K562 (cell line): ENCODE measurements around the gene ANKLE2. TPM values are rescaled to one million over a fixed set of nuclear protein-coding genes. Genes with fewer than 3 reads are reported as not detected.
A peak's percentile ranks its signal among the peaks of the same experiment; 100 is the strongest.

ENCODE experiments used
- ARNT ChIP-seq, 2 experiments: fragments of 450-650 bp; IDR thresholded peaks; 2 replicates each; pipeline ENCODE4 v1.6.1; 2016; ENCODE audit warnings: mild to moderate bottlenecking in 1 of 2
- CEBPB ChIP-seq: fragments of 450-650 bp; IDR thresholded peaks from 2 replicates; pipeline ENCODE4 v1.6.1; 2016; ENCODE audit warnings: missing genetic modification characterization, missing compliant biosample characterization
- CREB3L1 ChIP-seq: fragments of 450-650 bp; IDR thresholded peaks from 2 replicates; pipeline ENCODE4 v1.6.1; 2014; ENCODE audit warnings: low read depth, mild to moderate bottlenecking, moderate library complexity, borderline replicate concordance
- FOXA1 ChIP-seq: fragments of 450-650 bp; IDR thresholded peaks from 2 replicates; pipeline ENCODE4 v1.6.1; 2016; ENCODE audit warnings: mild to moderate bottlenecking, borderline replicate concordance
- GABPB1 ChIP-seq: sonication (generic); formaldehyde crosslinking; IDR thresholded peaks from 2 replicates; pipeline ENCODE4 v1.8.0; 2022; ENCODE audit warnings: mild to moderate bottlenecking, missing genetic modification reagents
- GATAD2A ChIP-seq: fragments of 450-650 bp; IDR thresholded peaks from 2 replicates; pipeline ENCODE4 v1.6.1; 2017
- HBP1 ChIP-seq: fragments of 450-650 bp; formaldehyde crosslinking; IDR thresholded peaks from 2 replicates; pipeline ENCODE4 v1.4.0; 2022; ENCODE audit warnings: missing genetic modification characterization
- HDAC1 ChIP-seq, 2 experiments: fragments of 450-650 bp; IDR thresholded peaks; 2 replicates each; pipeline ENCODE4 v1.6.1; 2016 to 2017; ENCODE audit warnings: inconsistent platforms in 1 of 2, mild to moderate bottlenecking in 1 of 2, moderate library complexity in 1 of 2
- HIVEP1 ChIP-seq: fragments of 250-450 bp; sonication (Bioruptor Pico); IDR thresholded peaks from 2 replicates; pipeline ENCODE4 v1.4.0; 2020; ENCODE audit warnings: mild to moderate bottlenecking
- KDM1A ChIP-seq, 2 experiments: fragments of 450-650 bp; IDR thresholded peaks; 2 replicates each; pipeline ENCODE4 v1.6.1; 2016; ENCODE audit warnings: mild to moderate bottlenecking in 2 of 2
- KDM4B ChIP-seq, 2 experiments: fragments of 450-650 bp in 1 of 2; sonication (generic) in 1 of 2; IDR thresholded peaks; 2 replicates each; pipeline ENCODE4 v1.6.1; 2016 to 2017; ENCODE audit warnings: borderline replicate concordance in 2 of 2, antibody characterized with exemption in 1 of 2, low read depth in 1 of 2, mild to moderate bottlenecking in 1 of 2
- MTA1 ChIP-seq: fragments of 450-650 bp; IDR thresholded peaks from 2 replicates; pipeline ENCODE4 v1.6.1; 2017; ENCODE audit warnings: borderline replicate concordance
- POLR3G ChIP-seq: IDR thresholded peaks from 2 replicates; pipeline ENCODE4 v1.6.1; 2011; ENCODE audit not compliant: insufficient read length, insufficient replicate concordance; ENCODE audit errors: extremely low read depth
- RCOR1 ChIP-seq, 2 experiments: IDR thresholded peaks; 2 replicates each; pipeline ENCODE4 v1.6.1; 2012; ENCODE audit warnings: low read depth in 2 of 2, low read length in 2 of 2, borderline replicate concordance in 1 of 2, improper control_type of control experiment in 1 of 2
- RNF2 ChIP-seq: sonication (generic); IDR thresholded peaks from 2 replicates; pipeline ENCODE4 v1.6.1; 2016
- SAP30 ChIP-seq: fragments of 200-600 bp; sonication (generic); IDR thresholded peaks from 2 replicates; pipeline ENCODE4 v1.6.1; 2012; ENCODE audit warnings: borderline replicate concordance, low read depth, mild to moderate bottlenecking, moderate library complexity, low read length, control low read depth, inconsistent platforms; ENCODE audit not compliant: insufficient read depth, poor library complexity, severe bottlenecking
- SLC30A9 ChIP-seq: fragments of 250-450 bp; sonication (Bioruptor Pico); IDR thresholded peaks from 2 replicates; pipeline ENCODE4 v1.8.0; 2022; ENCODE audit warnings: mild to moderate bottlenecking, moderate library complexity
- TRIM24 ChIP-seq, 2 experiments: fragments of 450-650 bp; IDR thresholded peaks; 2 replicates each; pipeline ENCODE4 v1.6.1; 2016
- ZBTB7A ChIP-seq: IDR thresholded peaks from 2 replicates; pipeline ENCODE4 v1.6.1; 2011; ENCODE audit warnings: low read depth, mild to moderate bottlenecking, low read length, moderate library complexity, borderline replicate concordance; ENCODE audit not compliant: control insufficient read depth
- ZFPM2 ChIP-seq: fragments of 250-450 bp; sonication (Bioruptor Pico); IDR thresholded peaks from 2 replicates; pipeline ENCODE4 v1.5.1; 2022; ENCODE audit warnings: mild to moderate bottlenecking
- ZNF143 ChIP-seq: sonication (generic); formaldehyde crosslinking; IDR thresholded peaks from 2 replicates; pipeline ENCODE4 v1.9.0; 2022; ENCODE audit warnings: mild to moderate bottlenecking, missing genetic modification reagents
- ZNF174 ChIP-seq: fragments of 250-450 bp; sonication (Bioruptor Pico); IDR thresholded peaks from 2 replicates; pipeline ENCODE4 v1.4.0; 2020; ENCODE audit warnings: mild to moderate bottlenecking
- ZNF175 ChIP-seq: fragments of 200-800 bp; sonication (Bioruptor generic); IDR thresholded peaks from 2 replicates; pipeline ENCODE4 v1.6.1; 2016; ENCODE audit warnings: low read depth, mild to moderate bottlenecking, missing genetic modification characterization, missing compliant biosample characterization
- ZNF507 ChIP-seq: conservative IDR thresholded peaks from 2 replicates; pipeline ENCODE4 v1.6.1; 2017; ENCODE audit warnings: missing genetic modification characterization, missing compliant biosample characterization
- polyA plus RNA-seq, 8 experiments: library from polyadenylated mRNA; depleted of rRNA in 4 of 8; stranded (reverse) in 5 of 8; unstranded in 3 of 8; fragments of >200 nt; fragmentation: Nextera tagmentation in 2 of 8; fragmentation: Illumina TruSeq in 1 of 8; extraction: Ambion mirVana in 2 of 8; extraction: Trizol in 1 of 8; gene quantifications; 2 replicates each; pipeline versions ENCODE4 v1.2.1 to v1.2.3, GENCODE V29; 2011 to 2014; ENCODE audit warnings: inconsistent platforms in 1 of 8, missing spikeins in 1 of 8
- total RNA-seq, 7 experiments: library from RNA; depleted of rRNA in 6 of 7; stranded (reverse); fragments of >200 nt in 6 of 7; fragmentation: Illumina TruSeq in 2 of 7; extraction: Trizol in 2 of 7; gene quantifications; 2 replicates each; pipeline versions ENCODE4 v1.2.1 to v1.2.3, GENCODE V29; 2011 to 2021; ENCODE audit warnings: low replicate concordance in 1 of 7
- TF ChIP-seq, protein P1 (sequence below): fragments of 250-450 bp; sonication (Bioruptor Pico); IDR thresholded peaks from 2 replicates; pipeline ENCODE4 v1.5.0; 2021
- TF ChIP-seq, protein P2 (sequence below): sonication (generic); formaldehyde crosslinking; IDR thresholded peaks from 2 replicates; pipeline ENCODE4 v1.8.0; 2022; ENCODE audit warnings: mild to moderate bottlenecking, missing genetic modification reagents

Gene ANKLE2
- total and polyA plus RNA-seq, 9 of the 15 experiments (the other 6 are each of a cell fraction or from before 2014, with no cell fraction given): 3.2 to 57.7 (median 45.6) TPM

GRCh38 chr12:132710405-132711079 lies 51.1 kb downstream of the ANKLE2 start, which contains the start of gene PGAM5 (continued):
- TF ChIP-seq ZNF175 (CRISPR knock-in tag): no peak
- TF ChIP-seq GABPB1 (CRISPR knock-in tag): peak; percentile 93
- peak in 1 of 2 experiments; percentile 93; a peak in 2 of 4 replicates for TF ChIP-seq HDAC1 (IDR thresholded peaks at IDR 0.05)
- TF ChIP-seq SAP30: peak; percentile 73
- no peak for TF ChIP-seq ARNT (IDR thresholded peaks at IDR 0.05)
- no peak for TF ChIP-seq RNF2
- no peak for TF ChIP-seq KDM1A (IDR thresholded peaks at IDR 0.05)
- TF ChIP-seq CEBPB (tag): no peak
- TF ChIP-seq POLR3G: no peak
- TF ChIP-seq ZBTB7A: peak; percentile 70; the same call in 1 of the 2 replicates
- TF ChIP-seq, protein P1, sequence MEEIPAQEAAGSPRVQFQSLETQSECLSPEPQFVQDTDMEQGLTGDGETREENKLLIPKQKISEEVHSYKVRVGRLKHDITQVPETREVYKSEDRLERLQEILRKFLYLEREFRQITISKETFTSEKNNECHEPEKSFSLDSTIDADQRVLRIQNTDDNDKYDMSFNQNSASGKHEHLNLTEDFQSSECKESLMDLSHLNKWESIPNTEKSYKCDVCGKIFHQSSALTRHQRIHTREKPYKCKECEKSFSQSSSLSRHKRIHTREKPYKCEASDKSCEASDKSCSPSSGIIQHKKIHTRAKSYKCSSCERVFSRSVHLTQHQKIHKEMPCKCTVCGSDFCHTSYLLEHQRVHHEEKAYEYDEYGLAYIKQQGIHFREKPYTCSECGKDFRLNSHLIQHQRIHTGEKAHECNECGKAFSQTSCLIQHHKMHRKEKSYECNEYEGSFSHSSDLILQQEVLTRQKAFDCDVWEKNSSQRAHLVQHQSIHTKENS (CRISPR knock-in tag): no peak
- TF ChIP-seq KDM4B (IDR thresholded peaks at IDR 0.05; ENCODE audit: borderline replicate concordance in 2 of 2, low read depth in 1 of 2): no peak
- TF ChIP-seq ZNF174 (CRISPR knock-in tag): no peak
- TF ChIP-seq CREB3L1: peak; percentile 82
- no peak for TF ChIP-seq SLC30A9
- no peak for TF ChIP-seq HIVEP1
- TF ChIP-seq, protein P2, sequence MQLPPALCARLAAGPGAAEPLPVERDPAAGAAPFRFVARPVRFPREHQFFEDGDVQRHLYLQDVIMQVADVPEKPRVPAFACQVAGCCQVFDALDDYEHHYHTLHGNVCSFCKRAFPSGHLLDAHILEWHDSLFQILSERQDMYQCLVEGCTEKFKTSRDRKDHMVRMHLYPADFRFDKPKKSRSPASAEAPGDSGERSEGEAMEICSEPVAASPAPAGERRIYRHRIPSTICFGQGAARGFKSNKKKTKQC (CRISPR knock-in tag): peak; percentile 76; the same call in 1 of the 2 replicates
- TF ChIP-seq ZNF143 (CRISPR knock-in tag): no peak
- TF ChIP-seq GATAD2A: peak; percentile 88
- 0 out of 2 replicates have a peak, but pooled peaks have one; percentile 29 for TF ChIP-seq HBP1 (CRISPR knock-in tag)
- peak in 1 of 2 experiments; percentile 42; a peak in 1 of 4 replicates for TF ChIP-seq RCOR1 (IDR thresholded peaks at IDR 0.05; ENCODE audit: borderline replicate concordance in 1 of 2, low read depth in 2 of 2, low read length in 2 of 2)
- no peak for TF ChIP-seq FOXA1
- no peak for TF ChIP-seq ZNF507 (tag)
- TF ChIP-seq MTA1: peak; percentile 80
- TF ChIP-seq TRIM24 (IDR thresholded peaks at IDR 0.05): peak in 1 of 2 experiments; percentile 20; a peak in 1 of 4 replicates
- 0 out of 2 replicates have a peak, but pooled peaks have one; percentile 36 for TF ChIP-seq ZFPM2 (CRISPR knock-in tag)
